IPS-NIHi7 (cell line): Measurements from ENCODE around the gene LITAFD.
"Not testable (repeated sequence)": the region's sequence is repeated elsewhere in the genome, so short reads cannot be mapped to it uniquely, and the experiment has no call there.

Source experiments
- DNase-seq: peaks from one replicate; pipeline ENCODE4 v3.0.0; 2012; ENCODE audit warnings: mixed read lengths; ENCODE audit errors: extremely low spot score

Gene LITAFD

DNA sequence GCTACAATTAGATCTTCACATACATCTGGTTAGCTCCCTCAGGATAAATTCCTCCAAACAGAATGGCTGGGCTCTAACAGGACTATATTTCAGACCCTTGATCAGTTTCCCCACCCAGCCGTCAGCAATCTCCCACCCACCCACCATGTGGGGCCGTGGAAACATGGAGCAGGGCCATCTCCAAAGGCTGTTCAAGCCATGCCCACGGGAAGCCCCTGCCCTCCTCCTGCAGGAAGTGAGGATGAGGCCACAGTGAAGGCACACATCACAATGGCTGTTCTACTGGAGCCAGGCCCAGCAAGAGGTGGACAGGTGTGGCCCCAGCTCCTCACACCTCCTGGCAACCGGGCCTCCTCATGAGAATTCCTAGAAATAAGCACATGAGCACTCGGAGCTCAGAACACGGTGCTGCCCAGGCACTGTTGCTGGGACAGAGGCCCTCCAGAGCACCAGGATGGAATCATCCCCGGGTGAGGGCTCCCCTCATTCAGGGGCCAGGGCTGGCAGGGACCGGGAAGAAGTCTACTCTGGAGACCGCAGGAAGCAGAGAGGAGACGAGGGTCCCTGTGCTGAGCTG lies at the start of gene LITAFD:
LITAFD (plus strand) TSS at position 311 of the 577 bp plus-strand sequence. CDS start 2,005 bp downstream, outside the sequence.
- no peak for DNase-seq

- DNase-seq, result no peak
Measured at GRCh38 chr16:8832717-8833105, 49.4 kb upstream of the LITAFD start.

DNA sequence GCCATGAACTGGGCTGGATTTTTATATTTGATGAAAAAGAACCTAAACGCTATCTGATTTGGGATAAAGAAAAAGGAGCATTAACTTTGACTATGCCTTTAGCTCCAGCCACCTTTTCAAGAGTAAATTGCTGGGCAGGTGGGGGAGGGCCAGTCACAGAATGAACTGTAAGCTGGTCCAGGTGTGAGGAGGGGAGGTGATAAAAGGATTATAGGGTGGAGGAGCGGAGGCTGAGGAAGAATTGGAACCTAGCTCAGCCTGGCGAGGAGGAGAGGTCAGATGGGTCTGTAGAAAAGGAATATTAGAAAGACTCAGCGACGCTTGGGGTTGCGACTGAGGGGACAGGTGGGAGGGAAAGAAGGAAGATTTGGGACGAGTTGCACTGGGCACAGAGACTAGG lies 45.4 kb upstream of the LITAFD start:
- DNase-seq, result not testable (repeated sequence)

GRCh38 chr16:8837594-8837993 lies 44.6 kb upstream of the LITAFD start:
- DNase-seq, result not testable (repeated sequence)

GRCh38 chr16:8842016-8842415 lies 40.1 kb upstream of the LITAFD start:
- DNase-seq, result not testable (repeated sequence)

- not testable (repeated sequence) for DNase-seq
Measured at GRCh38 chr16:8843296-8843695, 38.9 kb upstream of the LITAFD start.

- DNase-seq, result no peak
Measured at GRCh38 chr16:8845699-8846298, 36.4 kb upstream of the LITAFD start.

- DNase-seq, result no peak
Measured at GRCh38 chr16:8846401-8846932, 35.7 kb upstream of the LITAFD start.

DNA sequence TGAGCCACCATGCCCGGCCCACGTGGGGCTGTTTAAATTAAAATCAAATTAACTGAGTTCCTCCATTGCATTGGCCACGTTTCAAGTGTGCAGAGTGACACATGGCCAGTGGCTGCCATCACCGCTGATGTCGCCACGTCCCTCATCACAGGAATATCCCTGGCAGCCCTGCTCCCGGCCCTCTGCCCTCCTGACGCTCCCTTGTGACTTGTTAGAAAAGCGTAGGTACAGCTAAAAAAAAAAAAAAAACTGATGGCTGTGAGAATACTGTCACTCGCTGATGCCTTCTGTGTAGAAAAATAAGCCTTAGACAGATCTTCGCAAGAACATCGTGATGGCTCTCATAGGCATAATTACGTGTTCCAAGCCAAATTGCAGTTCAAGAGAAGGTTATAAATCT lies 35.0 kb upstream of the LITAFD start:
- no peak for DNase-seq

GRCh38 chr16:8847623-8848022 lies 34.5 kb upstream of the LITAFD start:
- DNase-seq, result no peak

GRCh38 chr16:8848231-8848938 lies 33.8 kb upstream of the LITAFD start:
- DNase-seq, result no peak

- DNase-seq, result no peak
Measured at GRCh38 chr16:8848939-8849391, 33.2 kb upstream of the LITAFD start.

GRCh38 chr16:8849411-8850011 lies 32.6 kb upstream of the LITAFD start:
- DNase-seq, result no peak

DNA sequence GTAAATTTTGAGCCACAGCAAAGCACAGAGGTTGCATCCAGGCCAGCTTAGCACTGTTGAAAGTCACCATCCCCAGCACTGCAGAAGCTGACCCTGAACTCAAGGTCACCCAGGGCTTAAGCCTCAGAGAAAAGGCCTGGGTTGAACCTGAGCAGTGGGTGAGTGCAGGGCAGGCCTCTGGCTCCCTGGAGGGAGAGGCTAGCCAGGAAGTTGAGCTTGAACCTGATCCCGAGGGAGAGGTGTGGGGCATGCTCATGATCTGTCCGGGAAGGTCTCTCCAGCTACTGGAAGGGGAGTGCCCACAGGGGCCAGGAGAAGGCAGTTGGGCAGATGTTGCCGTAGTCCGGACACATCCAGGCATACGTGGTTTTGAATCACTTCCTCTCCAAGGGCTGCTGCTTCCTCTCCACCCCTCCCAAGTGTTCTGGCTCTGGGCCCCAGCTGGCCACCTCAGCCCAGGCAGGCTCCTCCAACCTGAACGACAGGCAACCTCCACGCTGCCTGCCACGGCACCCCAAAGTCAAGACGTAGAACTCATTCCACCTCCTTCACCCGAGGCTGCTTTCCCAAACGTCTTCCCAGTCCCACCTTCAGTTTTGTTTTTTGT lies 31.8 kb upstream of the LITAFD start:
- no peak for DNase-seq

DNA sequence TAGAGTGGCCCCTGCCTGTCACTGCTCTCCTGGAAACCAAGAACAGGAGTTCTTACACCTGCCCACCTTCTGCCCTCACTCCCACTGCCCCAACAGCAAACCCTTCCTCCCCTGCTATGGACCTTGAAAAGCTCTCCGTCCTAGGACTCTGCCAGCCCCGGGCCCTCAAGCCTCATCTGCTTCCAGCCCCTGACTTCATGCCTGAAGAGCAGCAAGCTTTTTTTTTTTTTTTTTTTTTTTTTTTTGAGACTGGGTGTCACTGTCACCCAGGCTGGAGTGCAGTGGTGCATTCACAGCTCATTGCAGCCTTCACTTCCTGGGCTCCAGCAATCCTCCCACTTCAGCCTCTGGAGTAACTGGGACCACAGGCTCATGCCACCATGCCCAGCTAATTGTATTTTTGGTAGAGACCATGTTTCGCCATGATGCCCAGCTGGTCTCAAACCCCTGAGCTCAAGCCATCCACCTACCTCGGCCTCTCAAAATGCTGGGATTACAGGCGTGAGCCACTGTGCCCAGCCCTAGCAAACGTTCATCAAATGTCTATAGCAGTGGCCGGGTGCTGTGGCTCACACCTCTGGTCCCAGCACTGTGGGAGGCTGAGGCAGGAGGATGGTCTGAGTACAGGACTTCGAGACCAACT lies 30.3 kb upstream of the LITAFD start:
- no peak for DNase-seq

GRCh38 chr16:8852534-8852933 lies 29.6 kb upstream of the LITAFD start:
- DNase-seq, result no peak

DNA sequence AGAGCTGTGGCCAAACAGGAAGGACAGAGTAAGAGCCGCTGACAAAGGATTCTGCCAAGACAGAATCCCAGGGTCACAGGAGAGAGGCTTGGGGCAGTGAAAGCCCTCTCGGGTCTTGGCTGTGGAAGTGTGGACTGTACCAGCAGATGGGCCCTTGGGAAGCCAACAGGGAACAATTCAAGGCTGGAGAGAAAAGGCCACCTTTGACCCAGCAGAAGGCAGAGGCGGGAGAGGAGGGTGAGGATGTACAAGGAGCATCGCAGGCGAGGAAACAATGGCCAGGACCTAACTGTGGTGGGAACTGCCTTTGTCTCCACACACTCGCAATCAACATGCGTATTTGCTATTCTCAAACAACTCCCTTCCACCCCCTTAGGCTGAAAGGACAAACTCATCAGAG lies 29.0 kb upstream of the LITAFD start:
- DNase-seq, result no peak

GRCh38 chr16:8853611-8854010 lies 28.5 kb upstream of the LITAFD start:
- no peak for DNase-seq

DNA sequence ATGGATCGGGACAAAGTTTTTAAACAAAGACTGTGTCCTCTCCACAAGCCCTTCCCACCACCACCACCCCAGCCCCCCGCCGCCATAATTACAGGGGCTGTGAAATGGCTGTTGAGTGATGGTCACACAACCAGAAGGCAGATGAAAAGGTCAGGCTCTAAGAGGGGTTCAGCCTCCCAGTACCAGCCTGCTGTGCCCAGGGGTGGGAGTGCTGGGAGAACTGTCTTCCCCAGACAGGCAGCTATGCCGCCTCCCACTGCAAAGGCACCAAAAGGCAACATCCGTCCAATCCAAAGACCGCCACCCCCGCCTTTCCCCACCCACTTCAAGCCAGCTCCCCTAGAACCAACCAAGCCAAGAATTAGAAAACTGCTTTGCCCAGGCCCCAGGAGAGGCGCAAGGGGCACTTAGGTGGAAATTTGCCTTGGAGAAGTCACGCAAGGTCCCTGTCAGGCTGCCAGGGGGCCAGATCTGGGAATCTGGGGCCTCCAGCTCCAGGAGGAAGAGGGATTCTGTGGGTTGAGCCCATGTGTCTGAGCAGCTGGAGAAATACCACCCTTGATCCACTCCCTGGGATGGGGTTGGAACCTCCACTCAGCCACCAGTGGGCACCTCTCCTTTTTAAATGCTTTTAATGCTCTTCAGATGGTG lies 27.7 kb upstream of the LITAFD start:
- no peak for DNase-seq

- DNase-seq, result no peak
Measured at GRCh38 chr16:8855051-8855786, 26.9 kb upstream of the LITAFD start.
